SHP77 treated with DMSO at 0.1 percent for 48 hours (cell line): ENCODE measurements around the gene UBE2L5.
A peak's percentile ranks its signal among the peaks of the same experiment; 100 is the strongest.
"Not testable (repeated sequence)": the region's sequence is repeated elsewhere in the genome, so short reads cannot be mapped to it uniquely, and the experiment has no call there.

Source experiments
- DNase-seq: peaks from one replicate; lab custom pipeline; 2025; lab: John Stamatoyannopoulos, UW

Gene UBE2L5

DNA sequence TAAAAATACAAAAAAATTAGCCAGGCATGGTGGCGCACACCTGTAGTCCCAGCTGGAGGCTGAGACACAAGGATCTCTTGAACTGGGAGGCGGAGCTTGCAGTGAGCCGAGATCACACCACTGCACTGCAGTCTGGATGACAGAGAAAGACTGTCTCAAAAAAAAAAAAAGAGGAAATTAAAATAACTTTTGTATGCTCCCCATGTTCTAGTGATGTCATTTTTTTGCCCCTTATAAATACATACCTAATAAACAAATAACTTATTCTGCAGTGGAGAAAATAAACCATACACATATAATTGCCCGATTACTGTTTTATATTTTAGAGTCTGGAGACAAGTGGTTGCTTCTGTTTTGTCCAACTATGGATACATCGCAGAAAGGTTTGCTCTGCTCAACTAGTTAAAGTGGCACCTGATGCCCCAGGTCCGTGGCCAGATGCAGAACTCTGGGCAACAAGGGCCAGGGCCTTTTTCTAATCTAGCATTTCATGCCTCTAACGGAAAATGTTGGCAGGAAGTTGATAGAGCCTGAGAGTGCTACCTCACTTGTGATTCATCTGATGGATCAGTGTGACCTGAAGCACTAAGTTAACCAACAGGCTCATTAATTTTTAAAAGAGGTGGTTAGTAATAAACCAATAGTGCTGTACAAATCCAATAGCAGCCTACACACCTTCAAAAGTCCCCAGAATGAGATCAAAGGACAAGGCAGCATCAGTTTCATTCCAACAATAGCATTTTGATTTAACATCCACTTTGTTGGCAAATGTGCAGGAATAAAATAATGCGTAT lies 18.8 kb downstream of the UBE2L5 start:
- DNase-seq = no peak

DNA sequence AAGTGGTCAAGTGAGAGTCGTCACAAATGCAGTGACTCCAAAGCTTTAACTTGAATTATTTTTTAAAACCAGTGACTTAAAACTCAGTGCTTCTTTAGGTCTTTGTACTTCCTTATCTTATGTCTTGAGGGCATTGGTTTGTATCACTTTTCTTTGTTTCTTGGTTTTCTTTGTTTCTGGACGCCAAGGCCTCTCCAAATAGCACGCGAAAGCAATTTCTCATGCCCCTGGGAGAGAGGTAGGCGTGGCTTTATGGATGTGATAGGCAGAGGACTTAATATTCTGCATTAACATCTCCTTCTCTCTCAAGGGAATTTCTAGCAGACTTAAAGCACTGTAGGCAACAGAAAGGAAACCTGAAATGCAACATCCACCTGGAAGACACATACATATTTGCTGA lies 20.6 kb downstream of the UBE2L5 start:
- DNase-seq = no peak

DNA sequence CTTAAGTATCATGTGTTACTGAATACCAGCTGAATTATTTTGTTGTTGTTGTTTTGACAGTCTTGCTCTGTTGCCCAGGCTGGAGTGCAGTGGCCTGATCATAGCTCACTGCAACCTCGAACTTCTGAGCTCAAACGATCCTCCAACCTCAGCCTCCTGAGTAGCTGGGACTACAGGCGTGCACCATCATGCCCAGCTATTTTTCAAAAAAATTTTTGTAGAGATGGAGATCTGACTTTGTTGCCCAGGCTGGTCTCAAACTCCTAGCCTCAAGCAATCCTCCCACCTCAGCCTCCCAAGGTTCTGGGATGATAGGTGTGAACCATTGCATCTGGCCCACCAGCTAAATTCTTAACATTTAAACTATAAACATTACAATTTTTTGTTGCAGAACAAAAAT lies 21.2 kb downstream of the UBE2L5 start:
- DNase-seq = not testable (repeated sequence)

DNA sequence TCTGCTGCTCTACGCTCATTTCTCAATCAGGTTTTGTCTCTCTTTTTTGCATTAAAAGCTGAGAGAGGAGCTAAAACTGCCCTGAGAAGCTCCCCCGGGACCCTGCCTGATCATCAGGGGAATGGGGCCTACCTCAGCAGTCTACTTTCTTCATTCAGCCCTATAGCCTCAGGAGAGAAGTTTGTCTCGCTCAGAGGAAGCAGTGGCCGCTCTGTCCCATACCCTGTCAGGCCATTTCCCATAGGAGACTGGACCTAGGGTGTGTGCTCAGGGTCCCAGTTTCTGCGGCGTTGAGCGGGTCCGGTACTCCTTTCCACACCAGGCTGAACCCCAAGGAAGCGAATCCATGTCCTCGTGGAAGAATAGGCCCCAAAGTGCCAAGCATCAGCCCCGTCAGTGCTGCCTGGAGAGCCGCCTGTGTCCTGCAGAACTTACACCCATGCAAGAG lies 21.7 kb downstream of the UBE2L5 start:
- DNase-seq = no peak

DNA sequence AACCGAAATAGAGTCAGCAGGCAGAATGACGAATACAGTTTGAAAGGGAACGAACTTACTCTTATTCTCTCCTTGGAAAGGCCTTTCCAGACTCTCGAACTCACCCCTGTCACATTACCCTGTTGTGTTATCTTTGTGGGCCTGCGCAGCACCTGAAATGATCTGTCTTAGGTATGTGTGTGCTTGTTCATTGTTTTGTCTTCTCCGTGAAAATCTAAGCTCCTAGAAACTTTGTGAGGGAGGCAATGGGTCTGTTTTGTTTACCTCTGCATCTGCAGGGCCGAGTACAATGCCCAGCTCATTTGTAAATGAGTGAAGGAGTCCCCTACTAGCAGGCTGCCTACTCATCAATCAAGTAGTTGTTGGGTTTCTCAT lies 23.8 kb downstream of the UBE2L5 start:
- DNase-seq = no peak

DNA sequence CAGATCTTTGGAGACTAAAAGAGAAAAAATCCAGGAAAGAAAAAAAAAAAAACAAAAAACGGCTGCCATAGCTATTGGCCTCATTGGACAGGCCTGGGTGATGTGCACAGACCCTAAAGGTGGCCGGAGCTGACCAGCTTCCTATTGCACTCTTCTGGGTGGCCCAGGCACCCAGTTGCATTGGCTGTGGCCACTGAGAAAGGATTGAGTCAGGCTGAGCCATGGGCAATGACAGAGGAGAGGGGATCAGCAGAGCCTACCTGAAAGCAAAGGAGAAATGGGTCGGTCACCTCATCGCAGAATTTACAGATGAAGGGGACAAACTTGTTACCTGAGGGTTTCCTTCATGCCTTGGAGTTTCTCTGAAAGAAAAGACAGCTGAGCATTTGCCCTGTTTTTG lies 26.1 kb downstream of the UBE2L5 start:
- no peak for DNase-seq

DNA sequence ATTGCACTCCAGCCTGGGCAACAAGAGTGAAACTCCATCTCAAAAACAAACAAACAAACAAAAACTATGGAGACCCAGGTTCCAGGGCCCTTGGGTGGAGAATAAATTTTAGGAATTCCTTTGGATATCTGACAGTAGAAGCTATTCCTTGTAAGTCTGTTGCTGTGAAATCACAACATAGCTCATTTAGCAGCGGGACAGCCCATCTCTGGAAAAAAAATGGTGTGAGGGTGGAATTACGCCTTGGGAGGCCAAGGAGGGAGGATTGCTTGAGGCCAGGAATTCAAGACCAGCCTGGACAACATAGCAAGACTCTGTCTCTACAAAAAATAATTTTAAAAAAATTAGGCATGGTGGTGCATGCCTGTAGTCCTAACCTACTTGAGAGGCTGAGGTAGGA lies 27.8 kb downstream of the UBE2L5 start:
- DNase-seq = no peak

DNA sequence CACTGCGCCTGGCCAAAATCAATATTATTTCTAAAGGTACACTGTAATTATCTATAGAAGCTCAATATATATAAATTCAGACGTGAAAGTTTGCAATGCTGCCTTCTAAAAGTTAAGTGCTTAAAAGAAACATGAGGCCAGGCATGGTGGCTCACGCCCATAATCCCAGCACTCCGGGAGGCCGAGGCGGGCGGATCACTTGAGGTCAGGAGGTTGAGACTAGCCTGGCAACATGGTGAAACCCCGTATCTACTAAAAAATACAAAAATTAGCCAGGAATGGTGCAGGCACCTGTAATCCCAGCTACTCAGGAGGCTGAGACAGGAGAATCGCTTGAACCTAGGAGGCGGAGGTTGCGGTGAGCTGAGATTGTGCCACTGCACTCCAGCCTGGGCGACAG lies 29.2 kb downstream of the UBE2L5 start:
- not testable (repeated sequence) for DNase-seq

DNA sequence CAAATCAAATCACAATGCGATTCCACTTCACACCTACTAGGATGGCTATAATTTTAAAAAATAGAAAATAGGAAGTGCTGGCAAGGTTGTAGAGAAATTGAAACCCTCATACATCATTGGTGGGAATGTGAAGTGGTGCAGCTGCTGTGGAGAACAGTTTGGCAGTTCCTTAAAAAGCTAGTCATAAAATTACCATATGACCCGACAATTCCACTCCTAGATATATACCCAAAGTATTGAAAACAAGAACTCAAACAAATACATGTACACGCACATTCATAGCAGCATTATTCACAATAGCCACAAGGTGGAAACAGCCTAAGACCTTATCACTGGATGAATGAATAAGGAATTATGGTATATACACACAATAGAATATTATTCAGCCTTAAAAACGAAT lies 31.4 kb downstream of the UBE2L5 start:
- DNase-seq = no peak

DNA sequence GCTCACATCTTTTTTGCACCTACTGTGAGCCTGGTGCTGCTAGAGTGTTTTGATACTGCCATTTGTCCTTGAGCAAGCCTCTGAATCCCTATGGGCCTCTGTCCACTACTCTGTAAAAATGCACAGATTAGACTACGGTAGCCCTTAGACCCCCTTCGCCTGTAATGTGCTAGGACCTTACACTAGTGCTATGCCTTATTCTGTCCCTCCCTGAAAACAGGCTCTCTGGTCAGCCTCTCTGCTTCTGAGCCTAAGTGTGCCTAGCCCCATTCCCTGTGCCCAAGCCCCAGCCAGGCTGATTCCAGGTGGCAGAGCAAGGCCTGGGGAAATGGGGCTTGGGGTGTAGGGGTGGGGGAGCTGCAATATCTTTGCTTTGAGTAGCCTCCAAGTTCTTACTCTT lies 32.7 kb downstream of the UBE2L5 start:
- DNase-seq = no peak

DNA sequence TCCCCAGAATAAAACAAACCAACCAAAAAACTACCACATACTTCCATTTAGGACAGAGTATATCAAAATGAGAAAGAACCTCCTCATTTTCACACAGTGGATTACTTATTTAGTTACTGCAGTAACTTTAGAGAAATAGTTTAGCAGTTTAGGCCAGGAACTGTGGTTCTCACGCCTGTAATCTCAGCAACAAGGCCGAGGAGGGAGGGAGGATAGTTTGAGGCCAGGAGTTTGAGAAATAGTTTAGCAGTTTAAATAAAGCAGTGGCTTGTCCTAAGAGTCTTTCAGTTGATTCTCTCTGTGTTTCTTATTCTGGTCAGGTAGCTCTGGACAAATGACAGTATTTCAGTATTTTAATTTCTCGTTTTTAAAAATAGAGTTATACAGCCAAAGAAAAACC lies 34.0 kb downstream of the UBE2L5 start:
- DNase-seq = no peak

DNA sequence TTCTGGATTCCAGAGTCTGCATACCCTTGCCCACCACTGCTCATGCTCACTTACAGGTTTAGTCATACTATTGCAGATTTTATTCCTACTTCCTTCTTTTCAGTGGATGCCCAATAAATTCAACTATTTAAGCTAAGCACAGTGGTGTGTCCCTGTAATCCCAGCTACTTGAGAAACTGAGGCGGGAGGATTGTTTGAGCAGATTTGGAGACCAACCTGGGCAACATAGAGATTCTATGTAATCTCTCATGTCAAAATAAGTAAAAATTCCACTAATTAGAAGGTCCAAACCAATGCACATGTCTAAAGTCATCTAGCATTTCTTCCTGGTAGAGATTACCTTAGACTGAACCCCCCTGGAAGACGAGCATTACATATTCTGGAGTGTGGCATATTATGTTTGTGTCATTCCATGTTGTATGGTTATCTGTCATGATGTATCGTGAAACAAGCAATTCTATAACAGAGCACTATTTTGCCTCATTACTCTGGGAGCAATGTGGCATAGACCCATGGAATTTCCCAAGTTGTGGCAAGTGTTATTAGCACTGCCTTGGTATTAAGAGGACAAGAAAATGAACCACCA lies 35.1 kb downstream of the UBE2L5 start:
- no peak for DNase-seq

DNA sequence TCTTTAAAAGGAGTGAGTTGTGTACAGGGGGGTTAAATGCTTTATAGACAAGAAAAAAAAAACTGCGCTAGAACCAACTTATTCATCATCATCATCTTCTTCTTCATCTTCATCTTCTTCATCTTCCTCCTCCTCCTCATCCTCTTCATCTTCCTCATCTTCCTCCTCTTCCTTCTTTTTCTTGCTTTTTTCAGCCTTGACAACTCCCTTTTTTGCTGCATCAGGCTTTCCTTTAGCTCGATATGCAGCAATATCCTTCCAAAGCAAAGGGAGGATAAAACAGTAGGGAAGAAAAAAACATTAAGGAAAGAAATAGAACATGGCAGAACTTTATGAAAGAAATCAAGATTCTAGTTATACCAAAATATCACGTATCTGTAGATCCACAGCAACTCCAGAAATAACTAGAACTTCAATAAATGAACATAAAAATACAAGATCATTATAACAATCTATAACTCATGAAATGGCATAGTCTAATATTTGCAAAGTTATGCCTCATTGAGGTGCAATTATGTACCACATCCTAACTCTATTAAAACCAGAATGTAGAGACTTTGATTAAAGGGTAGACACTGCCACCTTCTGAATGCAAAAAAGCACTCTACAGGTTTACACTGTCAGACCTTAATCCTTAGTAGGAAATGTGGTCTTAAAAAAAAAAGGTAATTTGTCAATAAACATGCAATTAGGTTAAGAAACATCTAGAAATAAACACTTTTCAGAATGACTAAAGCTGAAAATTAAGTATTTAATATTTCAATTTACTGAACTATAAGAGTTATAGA lies 39.2 kb downstream of the UBE2L5 start:
- DNase-seq = not testable (repeated sequence)

DNA sequence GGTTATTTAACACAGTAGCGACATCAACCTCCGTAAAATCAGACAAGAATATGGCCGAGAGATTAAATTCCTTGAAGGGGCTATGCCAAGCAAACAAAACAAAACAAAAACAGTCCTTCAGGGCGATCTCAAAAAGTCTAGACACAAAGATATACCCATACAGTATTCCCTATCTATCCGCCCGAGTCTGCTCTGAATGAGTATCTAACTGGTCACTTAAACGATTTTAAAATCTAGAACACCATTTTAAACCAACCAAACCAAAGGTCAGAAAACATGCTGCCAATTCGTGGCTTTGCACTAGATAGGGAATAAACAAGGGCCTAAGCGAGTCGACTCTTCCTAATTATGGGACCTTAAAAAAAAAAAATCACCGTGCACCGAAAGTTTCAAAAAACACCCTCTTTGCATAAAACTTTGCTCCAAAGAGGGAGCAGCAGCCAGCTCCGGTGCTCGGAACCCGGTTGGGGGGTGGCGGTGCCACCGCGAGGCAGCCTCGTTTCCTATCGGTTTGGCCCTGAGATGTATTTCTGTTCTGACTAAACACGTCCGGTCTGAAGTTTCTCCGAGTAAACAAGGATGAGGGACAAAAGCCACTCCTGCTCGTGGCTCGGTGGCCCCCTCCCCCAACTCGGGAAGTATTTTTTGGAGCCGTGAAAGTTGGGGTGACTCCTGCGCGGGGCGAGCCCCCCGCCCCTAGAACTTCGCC lies 41.6 kb downstream of the UBE2L5 start:
- DNase-seq = no peak

DNA sequence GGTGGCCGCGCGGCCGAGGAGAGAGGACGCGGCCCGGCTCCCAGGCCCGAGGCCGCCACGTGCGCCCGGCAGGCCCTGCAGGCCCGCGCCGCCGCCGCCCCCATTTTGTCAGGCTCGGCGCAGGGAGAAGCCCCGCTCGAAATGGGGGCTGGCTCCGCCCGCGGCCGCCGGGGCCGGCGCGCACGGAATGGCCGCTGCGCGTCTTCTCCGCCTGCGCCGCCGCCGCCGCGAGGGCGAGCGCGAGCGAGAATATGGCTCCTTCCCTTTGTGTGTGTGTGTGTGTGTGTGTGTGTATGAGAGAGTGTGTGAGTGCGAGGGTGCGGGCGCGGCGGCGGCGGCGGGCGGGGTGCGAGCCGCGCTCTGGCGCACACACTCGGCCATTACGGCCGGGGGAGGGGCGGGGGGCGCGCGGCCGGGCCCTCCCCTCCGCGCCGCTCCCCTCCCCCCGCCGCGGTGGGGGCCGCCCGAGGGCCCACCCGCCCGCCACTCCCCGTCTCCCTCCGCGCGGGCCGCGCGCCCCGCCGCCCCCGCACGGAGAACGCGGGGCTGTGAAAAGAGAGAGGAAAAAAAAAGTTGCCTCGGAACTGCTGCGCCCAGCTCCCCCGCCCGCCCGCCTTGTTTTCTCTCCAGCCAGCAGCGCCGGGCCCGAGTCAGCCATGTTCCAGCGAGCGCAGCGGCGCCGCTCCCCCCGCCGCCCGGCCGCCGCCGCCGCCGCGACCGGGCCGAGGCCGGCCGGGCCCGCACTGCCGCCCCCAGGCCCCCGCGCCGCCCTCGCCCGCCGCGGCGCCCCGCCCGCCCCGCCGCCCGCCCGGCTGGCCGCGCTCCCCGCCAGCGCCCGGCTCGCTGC lies 42.4 kb downstream of the UBE2L5 start:
- DNase-seq = peak; percentile 41

DNA sequence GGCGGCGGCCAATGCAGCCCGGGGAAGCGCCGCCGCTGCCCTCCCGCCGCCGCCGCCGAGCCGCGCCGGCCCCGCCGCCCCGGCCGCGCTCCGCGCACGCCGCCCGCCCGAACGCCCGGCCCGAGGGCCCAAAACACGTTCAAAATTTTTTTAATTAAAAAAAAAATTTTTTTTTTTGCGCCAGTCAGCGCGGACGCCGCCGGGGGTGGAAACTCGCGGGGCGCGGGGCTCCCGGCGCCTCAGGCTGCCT lies 43.0 kb downstream of the UBE2L5 start:
- DNase-seq = no peak

DNA sequence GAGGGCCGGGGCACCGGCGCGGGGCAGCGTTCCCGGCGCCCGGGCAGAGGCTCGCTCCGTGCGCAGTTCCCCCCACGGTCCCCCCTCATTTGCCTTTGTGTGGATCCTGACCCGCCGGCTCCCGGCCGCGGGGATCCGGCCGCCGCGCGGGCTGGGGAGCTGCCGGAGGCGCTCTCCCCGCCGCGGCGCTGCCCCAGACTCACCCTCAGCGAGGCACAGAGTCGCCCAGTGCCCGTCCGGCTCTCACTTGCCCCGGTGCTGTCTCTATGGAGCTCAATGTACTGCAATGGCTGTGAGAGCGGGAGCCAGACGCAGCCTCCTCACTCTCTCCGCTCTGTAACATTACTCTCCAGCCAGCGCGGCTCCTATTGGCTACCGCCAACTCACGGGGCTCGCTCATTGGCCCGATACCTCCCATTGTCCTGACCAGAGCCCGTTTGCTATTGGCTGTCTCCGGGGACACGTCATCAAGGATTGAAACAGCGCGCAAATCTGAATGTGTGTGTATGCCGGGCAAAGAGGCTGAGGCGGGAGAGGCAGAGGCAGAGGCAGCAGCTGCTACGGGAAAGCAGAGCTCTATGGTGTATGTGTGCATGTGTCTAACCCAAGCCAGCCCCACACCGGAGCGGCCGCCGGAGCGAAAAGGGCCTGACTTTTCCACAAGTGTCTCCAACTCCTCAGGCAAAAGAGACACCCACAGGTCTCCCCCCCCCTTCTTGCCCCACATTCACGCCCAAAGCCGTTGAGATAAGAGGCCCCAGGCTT lies 43.5 kb downstream of the UBE2L5 start, which contains the start of gene HMGB1:
Gene HMGB1 (minus strand): TSS at position 344 of the 765 bp plus-strand sequence. CDS start 2,256 bp downstream, outside the sequence.
- peak; percentile 97 for DNase-seq

DNA sequence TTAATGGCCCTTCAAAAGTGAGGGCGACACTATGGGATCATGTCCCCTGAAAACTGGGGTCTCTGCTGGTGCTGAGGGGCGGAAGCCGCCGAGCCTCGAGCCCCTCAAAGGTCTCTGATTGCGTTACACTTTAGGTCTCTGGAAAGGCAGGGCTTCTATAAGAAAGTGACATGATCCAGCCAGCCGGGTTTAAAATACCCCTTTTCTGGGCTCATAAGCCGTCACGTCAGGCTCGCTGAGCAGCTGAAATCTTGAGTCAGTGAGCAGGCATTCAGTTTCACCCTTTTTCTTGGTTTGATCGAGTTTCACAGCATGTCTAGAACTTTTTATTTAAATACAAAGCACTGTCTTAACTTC lies 44.0 kb downstream of the UBE2L5 start:
- peak; percentile 30 for DNase-seq

DNA sequence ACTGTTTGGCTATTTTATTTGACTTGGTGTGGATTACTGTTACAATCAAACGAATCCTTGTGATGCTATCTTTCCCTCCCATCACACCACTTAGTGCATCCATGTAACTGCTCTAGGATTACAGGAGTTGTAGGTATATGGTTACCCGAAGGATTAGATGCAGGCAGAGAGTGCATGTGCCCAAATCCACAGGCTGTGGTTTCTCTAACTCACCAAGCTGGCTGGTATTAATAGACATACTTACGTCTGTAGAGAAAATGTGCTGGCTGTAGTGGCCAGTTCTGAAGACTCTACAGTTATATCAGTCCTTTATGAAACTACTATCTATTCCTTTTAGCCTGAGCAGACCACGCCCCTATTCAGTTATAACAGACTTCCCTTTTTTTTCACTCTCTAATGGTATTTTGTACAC lies 44.6 kb downstream of the UBE2L5 start:
- DNase-seq = no peak

DNA sequence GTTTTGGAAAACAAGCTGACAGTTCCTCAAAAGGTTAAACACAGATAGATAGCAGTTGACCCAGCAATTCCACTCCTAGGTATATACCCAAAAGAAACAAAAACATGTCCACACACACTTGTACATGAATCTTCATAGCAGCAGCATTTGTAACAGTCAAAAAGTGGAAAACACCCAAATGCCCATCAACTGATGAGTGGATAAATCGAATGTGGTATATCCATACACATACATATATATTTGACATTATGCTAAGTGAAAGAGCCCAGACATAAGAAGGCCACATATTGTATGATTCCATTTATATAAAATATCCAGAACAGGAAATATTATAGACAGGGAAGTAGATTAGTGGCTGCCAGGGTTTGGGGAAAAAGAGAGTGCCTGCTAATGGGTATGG lies 51.4 kb downstream of the UBE2L5 start:
- no peak for DNase-seq
